ENCODE measurements around the gene RGPD4. TPM values are rescaled to one million over a fixed set of nuclear protein-coding genes. Genes with fewer than 3 reads are reported as not detected.

The RGPD4 gene
- total and polyA plus RNA-seq, 2 of the 13 experiments (the other 11 are each of a cell fraction or from before 2014, with no cell fraction given) = not detected

- TF ChIP-seq MAF1 (CRISPR knock-in tag; IDR thresholded peaks at IDR 0.05; ENCODE audit: borderline replicate concordance) = no peak
- TF ChIP-seq ZNF12 (CRISPR knock-in tag; IDR thresholded peaks at IDR 0.05) = no peak
- no peak for TF ChIP-seq ZNF704 (CRISPR knock-in tag; IDR thresholded peaks at IDR 0.05; ENCODE audit: borderline replicate concordance)
- no peak for TF ChIP-seq ZFP91 (CRISPR knock-in tag; IDR thresholded peaks at IDR 0.05; ENCODE audit: borderline replicate concordance)
- no peak for TF ChIP-seq ZSCAN5A (CRISPR knock-in tag; IDR thresholded peaks at IDR 0.05; ENCODE audit: borderline replicate concordance)
- no peak for TF ChIP-seq SOX5 (CRISPR knock-in tag; IDR thresholded peaks at IDR 0.05; ENCODE audit: borderline replicate concordance)
- TF ChIP-seq ZSCAN29 (CRISPR knock-in tag; conservative IDR thresholded peaks at IDR 0.05) = no peak
- no peak for TF ChIP-seq MTA1 (CRISPR knock-in tag; IDR thresholded peaks at IDR 0.05; ENCODE audit: borderline replicate concordance)
- no peak for TF ChIP-seq HOXA3 (CRISPR knock-in tag; IDR thresholded peaks at IDR 0.05)
- no peak for TF ChIP-seq ZNF232 (CRISPR knock-in tag; IDR thresholded peaks at IDR 0.05; ENCODE audit: borderline replicate concordance)
- TF ChIP-seq FOSL1 (CRISPR knock-in tag; IDR thresholded peaks at IDR 0.05; ENCODE audit: borderline replicate concordance) = no peak
- TF ChIP-seq SNAPC2 (CRISPR knock-in tag; IDR thresholded peaks at IDR 0.05) = no peak
Observed at GRCh38 chr2:107812006-107812405, 14.7 kb upstream of the RGPD4 start (continued).
